Lower leg skin (tissue), 3 donors: ENCODE data around the gene KCNG2.

Experiments used
- POLR2A ChIP-seq, 2 donors: fragments of 450-650 bp; IDR thresholded peaks; one replicate each; pipeline ENCODE4 v1.6.1; 2016 to 2017; ENCODE audit warnings: antibody characterized with exemption in 2 of 2, mild to moderate bottlenecking in 1 of 2, moderate library complexity in 1 of 2
- TF ChIP-seq, protein P1 (sequence below), 3 donors: fragments of 450-650 bp; IDR thresholded peaks; one replicate each; pipeline ENCODE4 v1.5.1; 2016; ENCODE audit warnings: antibody characterized with exemption in 3 of 3, mild to moderate bottlenecking in 3 of 3, moderate library complexity in 2 of 3

- TF ChIP-seq, protein P1, sequence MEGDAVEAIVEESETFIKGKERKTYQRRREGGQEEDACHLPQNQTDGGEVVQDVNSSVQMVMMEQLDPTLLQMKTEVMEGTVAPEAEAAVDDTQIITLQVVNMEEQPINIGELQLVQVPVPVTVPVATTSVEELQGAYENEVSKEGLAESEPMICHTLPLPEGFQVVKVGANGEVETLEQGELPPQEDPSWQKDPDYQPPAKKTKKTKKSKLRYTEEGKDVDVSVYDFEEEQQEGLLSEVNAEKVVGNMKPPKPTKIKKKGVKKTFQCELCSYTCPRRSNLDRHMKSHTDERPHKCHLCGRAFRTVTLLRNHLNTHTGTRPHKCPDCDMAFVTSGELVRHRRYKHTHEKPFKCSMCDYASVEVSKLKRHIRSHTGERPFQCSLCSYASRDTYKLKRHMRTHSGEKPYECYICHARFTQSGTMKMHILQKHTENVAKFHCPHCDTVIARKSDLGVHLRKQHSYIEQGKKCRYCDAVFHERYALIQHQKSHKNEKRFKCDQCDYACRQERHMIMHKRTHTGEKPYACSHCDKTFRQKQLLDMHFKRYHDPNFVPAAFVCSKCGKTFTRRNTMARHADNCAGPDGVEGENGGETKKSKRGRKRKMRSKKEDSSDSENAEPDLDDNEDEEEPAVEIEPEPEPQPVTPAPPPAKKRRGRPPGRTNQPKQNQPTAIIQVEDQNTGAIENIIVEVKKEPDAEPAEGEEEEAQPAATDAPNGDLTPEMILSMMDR (IDR thresholded peaks at IDR 0.05): no peak
- no peak for TF ChIP-seq POLR2A (IDR thresholded peaks at IDR 0.05)
Measured at GRCh38 chr18:79869591-79870300, 72.0 kb downstream of the KCNG2 start.
